ENCODE data around the gene ZFAND2B. TPM values are rescaled to one million over a fixed set of nuclear protein-coding genes. Genes with fewer than 3 reads are reported as not detected.

ZFAND2B gene
- total and polyA plus RNA-seq, 8 donors = 26.3 to 41.8 (median 36.0) TPM

- intact Hi-C loops (cut with DNase I) = no loop called here
- peaks cover 17 to 50% of the 10 kb centered on the region in 2 donors for H3K4me1 ChIP-seq
- no peaks in the 10 kb centered on the region for H3K27me3 ChIP-seq
- no peak for DNase-seq
- no peak overlapping the region for H3K4me3 ChIP-seq
- no peak overlapping the region for H3K27ac ChIP-seq
- TF ChIP-seq CTCF (IDR thresholded peaks at IDR 0.05) = no peak
- H3K9me3 ChIP-seq = no peaks in the 10 kb centered on the region
- no peak for ATAC-seq
- H3K36me3 ChIP-seq = peaks cover 0 to 72% of the 10 kb centered on the region in 2 donors
Measured at GRCh38 chr2:219220652-219221402, 14.2 kb downstream of the ZFAND2B start.

GRCh38 chr2:219221957-219222518, 15.5 kb downstream of the ZFAND2B start:
- intact Hi-C loops (cut with DNase I) = no loop called here
- Histone ChIP-seq H3K9me3 (no peaks in the 10 kb centered on the region), H3K36me3 (peaks cover 0 to 77% of the 10 kb centered on the region in 2 donors), H3K4me3 (no peak overlapping the region), H3K4me1 (peaks cover 17 to 52% of the 10 kb centered on the region in 2 donors), H3K27me3 (no peaks in the 10 kb centered on the region), H3K27ac (no peak overlapping the region)
- ATAC-seq (no peak), DNase-seq (no peak)
- TF ChIP-seq CTCF (IDR thresholded peaks at IDR 0.05) = no peak

- intact Hi-C loops (cut with DNase I) = no loop called here
- Histone ChIP-seq H3K36me3 (peaks cover 0 to 77% of the 10 kb centered on the region in 2 donors), H3K4me3 (no peak overlapping the region), H3K4me1 (peaks cover 22 to 51% of the 10 kb centered on the region in 2 donors), H3K27ac (no peak overlapping the region), H3K9me3 (no peaks in the 10 kb centered on the region), H3K27me3 (no peaks in the 10 kb centered on the region)
- DNase-seq (no peak), ATAC-seq (no peak)
- no peak for TF ChIP-seq CTCF (IDR thresholded peaks at IDR 0.05)
Measured at GRCh38 chr2:219223831-219224610, 17.4 kb downstream of the ZFAND2B start.

GRCh38 chr2:219225350-219225749, 18.8 kb downstream of the ZFAND2B start:
- no peak for ATAC-seq
- H3K4me3 ChIP-seq = no peak overlapping the region
- peaks cover 16 to 47% of the 10 kb centered on the region in 2 donors for H3K4me1 ChIP-seq
- peak overlapping the region in 1 of 2 donors; percentile 57 for H3K27ac ChIP-seq
- DNase-seq = peak in 1 of 4 donors; percentile 45
- intact Hi-C loops (cut with DNase I) = no loop called here
- peaks cover 0 to 67% of the 10 kb centered on the region in 2 donors for H3K36me3 ChIP-seq
- H3K9me3 ChIP-seq = no peaks in the 10 kb centered on the region
- H3K27me3 ChIP-seq = no peaks in the 10 kb centered on the region
- no peak for TF ChIP-seq CTCF (IDR thresholded peaks at IDR 0.05)
